ENCODE data around the gene FRG1.
"Not testable (repeated sequence)": the region's sequence is repeated elsewhere in the genome, so short reads cannot be mapped to it uniquely, and the experiment has no call there.

Gene FRG1

DNA sequence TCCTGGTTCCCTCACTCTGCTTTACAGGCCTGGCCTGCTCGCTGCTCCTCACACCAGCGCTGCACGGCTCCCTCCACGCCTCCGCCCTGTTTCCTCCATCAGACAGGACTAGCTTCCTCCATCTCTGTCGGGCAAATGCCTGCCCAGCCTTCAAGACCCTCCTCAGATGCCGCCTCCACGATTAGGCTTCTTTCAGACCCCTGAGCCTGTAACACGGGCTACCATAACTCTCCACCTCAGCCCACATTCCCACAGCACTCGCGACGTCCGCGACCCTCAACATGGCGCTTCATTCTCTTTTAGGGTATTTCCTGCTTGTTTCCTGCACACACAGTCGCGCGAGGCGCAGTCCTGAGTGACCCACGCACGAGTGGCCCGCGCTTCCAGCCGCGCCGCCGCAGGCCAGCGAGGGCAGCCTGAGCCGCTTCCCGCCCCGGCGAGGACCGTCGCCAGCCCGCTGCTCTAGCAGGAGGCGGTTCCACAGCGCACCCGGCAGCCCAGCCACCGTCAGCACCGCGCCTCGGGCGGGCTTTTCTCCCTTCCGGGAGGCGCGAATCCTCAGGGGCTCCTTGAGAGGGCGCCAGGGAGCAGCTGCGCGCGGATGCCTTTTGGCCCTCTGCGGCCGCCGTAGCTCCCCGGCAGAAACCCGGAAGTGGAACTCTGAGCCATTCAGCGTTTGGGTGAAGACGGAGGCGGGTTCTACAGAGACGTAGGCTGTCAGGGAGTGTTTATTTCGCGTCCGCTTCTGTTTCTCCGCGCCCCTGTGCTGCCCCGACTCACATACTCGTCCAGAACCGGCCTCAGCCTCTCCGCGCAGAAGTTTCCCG, at the start of gene FRG1:
TSS of gene FRG1 (plus strand) at position 695 of the 827 bp plus-strand sequence. CDS start 138 bp downstream, outside the sequence.
- TF ChIP-seq, protein P1, sequence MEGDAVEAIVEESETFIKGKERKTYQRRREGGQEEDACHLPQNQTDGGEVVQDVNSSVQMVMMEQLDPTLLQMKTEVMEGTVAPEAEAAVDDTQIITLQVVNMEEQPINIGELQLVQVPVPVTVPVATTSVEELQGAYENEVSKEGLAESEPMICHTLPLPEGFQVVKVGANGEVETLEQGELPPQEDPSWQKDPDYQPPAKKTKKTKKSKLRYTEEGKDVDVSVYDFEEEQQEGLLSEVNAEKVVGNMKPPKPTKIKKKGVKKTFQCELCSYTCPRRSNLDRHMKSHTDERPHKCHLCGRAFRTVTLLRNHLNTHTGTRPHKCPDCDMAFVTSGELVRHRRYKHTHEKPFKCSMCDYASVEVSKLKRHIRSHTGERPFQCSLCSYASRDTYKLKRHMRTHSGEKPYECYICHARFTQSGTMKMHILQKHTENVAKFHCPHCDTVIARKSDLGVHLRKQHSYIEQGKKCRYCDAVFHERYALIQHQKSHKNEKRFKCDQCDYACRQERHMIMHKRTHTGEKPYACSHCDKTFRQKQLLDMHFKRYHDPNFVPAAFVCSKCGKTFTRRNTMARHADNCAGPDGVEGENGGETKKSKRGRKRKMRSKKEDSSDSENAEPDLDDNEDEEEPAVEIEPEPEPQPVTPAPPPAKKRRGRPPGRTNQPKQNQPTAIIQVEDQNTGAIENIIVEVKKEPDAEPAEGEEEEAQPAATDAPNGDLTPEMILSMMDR (conservative IDR thresholded peaks at IDR 0.05), result peak; percentile 95
- H3K27ac ChIP-seq, result peak within 1 kb of the TSS; percentile 87

DNA sequence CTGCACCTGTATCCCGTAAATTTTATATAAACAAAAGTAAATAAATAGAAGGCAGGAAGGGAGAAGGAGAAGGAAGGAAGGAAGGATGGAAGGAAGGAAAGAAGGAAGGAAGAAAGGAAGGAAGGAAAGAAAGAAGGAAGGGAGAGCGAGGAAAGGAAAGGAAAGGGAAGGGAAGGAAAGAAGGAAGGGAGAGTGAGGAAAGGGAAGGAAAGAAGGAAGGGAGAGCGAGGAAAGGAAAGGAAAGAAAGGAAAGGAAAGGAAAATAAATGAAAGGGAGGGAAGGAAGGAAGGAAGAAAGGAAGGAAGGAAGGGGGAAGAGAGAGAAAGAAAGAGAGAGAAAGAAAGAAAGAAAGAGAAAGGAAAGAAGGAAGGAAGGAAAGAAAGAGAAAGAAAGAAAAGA, 43.0 kb upstream of the FRG1 start:
- H3K27ac ChIP-seq, result no peak overlapping the region
- TF ChIP-seq, protein P1 (conservative IDR thresholded peaks at IDR 0.05), result no peak

DNA sequence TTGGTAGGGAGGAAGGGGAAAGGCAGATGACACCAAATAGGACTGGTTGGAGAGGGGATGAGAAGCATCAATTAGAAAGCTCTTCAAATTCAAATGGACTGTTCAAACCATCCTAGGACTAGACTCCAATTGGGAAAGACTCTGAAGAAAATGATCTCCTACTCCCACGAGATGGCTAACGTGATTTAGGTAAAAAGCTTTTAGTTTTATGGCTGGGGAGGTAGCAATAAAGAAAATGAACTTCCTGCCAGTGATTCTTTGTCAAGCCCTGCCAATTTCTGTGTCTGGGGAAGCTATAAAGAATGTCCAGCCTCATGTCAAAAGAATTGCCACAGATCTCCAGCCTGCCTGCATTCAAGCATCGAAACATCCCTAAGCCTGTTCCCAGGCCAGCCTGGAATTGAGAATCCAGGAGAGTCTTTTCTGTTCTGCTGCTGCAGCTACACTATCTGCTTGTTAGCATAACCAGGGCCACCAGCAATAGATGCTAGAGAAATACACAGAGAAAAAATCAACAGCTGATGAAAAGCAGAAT, 41.1 kb upstream of the FRG1 start:
- not testable (repeated sequence) for H3K27ac ChIP-seq

DNA sequence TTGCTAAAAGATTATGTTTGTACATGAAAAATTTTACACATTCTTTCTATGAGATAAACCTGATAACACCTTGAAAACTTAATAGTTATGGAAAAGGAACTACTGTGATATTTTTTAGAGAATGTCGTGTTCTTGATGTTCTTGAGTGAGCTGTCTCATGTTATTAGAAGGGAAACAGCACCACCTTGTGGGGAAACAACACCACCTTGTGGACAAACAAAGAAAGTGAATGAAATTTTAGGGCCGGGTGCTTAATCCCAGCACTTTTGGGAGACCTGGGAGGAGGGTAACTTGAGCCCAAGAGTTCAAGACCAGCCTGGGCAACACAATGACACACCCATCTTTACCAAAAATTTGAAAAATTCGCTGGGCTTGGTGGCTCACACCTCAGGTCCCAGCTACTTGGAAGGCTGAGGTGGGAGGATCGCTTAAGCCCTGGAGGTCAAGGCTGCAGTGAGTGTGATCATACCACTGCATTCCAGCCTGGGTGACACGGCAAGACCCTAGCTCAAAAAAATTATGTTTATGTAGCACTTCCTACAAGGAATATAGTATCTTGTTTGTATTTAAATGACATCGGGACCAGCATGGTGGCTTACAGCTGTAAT, 36.1 kb upstream of the FRG1 start:
- TF ChIP-seq, protein P1 (conservative IDR thresholded peaks at IDR 0.05), result peak; percentile 77
- H3K27ac ChIP-seq, result not testable (repeated sequence)

DNA sequence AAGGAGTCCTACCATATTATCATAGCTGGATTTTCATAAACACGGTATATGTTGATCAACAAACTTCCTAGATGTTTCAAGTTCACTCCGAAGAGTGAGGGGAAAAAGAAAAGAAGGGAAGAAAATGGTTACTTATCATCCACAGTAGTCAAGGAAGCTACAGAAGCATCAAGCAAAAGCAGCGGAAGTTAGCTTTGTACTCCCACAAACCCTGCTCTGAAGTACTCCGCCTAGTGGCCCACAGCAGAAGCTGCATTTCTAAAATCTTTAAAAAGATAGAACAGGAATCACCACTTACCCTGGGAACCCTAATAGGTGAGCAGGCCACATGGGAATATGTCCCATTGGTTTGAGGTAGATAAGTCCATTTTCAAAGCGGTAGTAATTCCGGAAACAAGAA, 28.5 kb upstream of the FRG1 start:
- no peak overlapping the region for H3K27ac ChIP-seq
- TF ChIP-seq, protein P1 (conservative IDR thresholded peaks at IDR 0.05), result peak; percentile 57

DNA sequence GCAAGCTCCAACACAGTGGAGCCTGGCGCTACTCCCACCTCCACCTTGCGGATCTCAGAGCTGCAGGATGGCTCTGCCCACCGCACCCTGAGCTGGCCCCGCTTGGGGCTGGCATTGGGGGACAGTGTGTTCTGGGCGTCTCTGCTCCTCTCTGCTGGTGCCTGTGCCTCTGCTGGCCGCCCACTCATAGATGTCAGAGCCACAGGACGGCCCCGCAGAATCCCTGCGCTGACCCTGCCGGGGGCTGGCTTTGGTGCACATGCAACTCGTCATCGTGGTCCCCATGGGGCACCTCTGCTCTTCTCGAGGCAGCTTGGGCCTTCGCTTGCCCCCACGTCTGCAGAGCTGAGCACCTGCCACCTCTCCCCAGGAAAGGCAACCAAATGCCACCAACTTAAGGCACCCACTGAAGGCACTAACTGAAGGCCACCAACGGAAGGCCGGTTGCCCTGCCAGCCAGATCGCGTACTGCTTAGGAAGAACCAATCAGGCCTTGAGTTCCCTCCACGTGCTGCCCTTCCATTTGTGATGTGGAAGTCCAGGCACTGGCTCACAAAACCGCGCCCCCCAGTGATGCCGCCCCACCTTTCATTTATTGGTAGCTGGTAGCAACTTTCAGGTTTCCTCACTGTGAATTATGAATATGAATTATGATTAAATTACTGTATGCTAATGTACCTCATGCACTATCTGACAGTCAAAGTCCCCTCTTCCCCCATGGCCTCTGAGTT, 23.3 kb upstream of the FRG1 start:
- TF ChIP-seq, protein P1 (conservative IDR thresholded peaks at IDR 0.05), result no peak
- H3K27ac ChIP-seq, result no peak overlapping the region

DNA sequence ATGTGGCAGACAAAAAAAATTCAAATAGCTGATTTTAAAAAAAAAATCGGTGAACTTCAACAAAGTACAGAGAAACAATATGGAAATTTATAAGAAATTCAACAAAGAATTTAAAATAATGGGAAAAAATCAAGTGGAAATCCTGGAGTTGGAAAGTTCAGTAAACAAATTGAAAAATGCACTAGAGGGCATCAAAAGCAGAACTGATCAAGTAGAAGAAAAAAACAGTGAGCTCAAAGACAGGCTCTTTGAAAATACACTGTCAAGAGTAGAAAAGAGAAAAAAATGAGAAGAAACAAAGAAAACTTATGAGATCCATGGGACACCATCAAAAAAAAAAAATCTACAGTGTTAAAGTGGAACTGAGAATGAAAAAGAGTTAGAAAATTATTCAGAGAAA, 19.6 kb upstream of the FRG1 start:
- TF ChIP-seq, protein P1 (conservative IDR thresholded peaks at IDR 0.05), result no peak
- H3K27ac ChIP-seq, result no peak overlapping the region

DNA sequence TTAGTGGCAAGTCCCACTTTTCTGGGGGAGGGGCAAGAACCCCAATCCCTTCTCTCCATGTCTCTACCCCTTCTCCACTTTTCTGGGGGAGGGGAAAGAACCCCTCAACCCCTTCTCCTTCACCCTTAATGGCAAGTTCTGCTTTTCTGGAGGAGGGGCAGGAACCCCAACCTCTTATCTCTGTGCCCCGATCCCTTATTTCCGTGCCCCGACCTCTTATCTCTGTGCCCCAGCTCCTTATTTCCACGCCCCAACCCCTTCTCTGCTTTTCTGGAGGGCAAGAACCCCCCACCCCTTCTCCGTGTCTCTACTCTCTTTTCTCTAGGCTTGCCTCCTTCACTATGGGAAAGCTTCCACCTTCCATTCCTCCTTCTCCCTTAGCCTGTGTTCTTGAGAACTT, 13.9 kb upstream of the FRG1 start:
- H3K27ac ChIP-seq, result not testable (repeated sequence)
